Endothelial cell of umbilical vein (primary cell): Measurements from ENCODE around the gene RFC2. TPM values are rescaled to one million over a fixed set of nuclear protein-coding genes. Genes with fewer than 3 reads are reported as not detected.
A peak's percentile ranks its signal among the peaks of the same experiment; 100 is the strongest.

Experiments
- BruUV-seq: library from RNA; stranded (reverse); fragments of 400-500 nt; replicated peaks from 2 replicates; lab custom pipeline; 2021; lab: Mats Ljungman, UMichigan
- CTCF ChIA-PET: fragments of 300-600, 350-600 bp; sonication (Branson Sonifier 250); formaldehyde crosslinking; loops from one replicate; lab custom pipeline; 2021; ENCODE audit warnings: antibody characterized with exemption, inconsistent platforms; lab: Charles Lee
- POLR2A ChIA-PET: fragments of 300-600, 350-600 bp; sonication (Branson Sonifier 250); formaldehyde crosslinking; loops from one replicate; lab custom pipeline; 2021; ENCODE audit warnings: antibody characterized with exemption, inconsistent platforms; lab: Charles Lee
- DNase-seq: peaks from one replicate; pipeline ENCODE4 v3.0.0-alpha.2; 2011; ENCODE audit warnings: low read depth, low spot score
- FAIRE-seq: peaks from 2 replicates; lab custom pipeline; 2011; peaks lifted over from hg19 to GRCh38; lab: Jason Lieb, UNC
- H2AFZ ChIP-seq: 2 replicates; pipeline ENCODE4 v1.6.0; 2012; ENCODE audit warnings: low read depth, low read length, control low read depth, inconsistent platforms
- H3K27ac ChIP-seq: 2 replicates; pipeline ENCODE4 v1.5.1; 2011; ENCODE audit warnings: low read depth, mild to moderate bottlenecking, control low read depth, low read length, moderate library complexity; ENCODE audit not compliant: insufficient read depth
- H3K27me3 ChIP-seq, 2 experiments: 2 replicates each; pipeline versions ENCODE4 v1.6.0 to v1.6.1; 2011; ENCODE audit warnings: low read length in 2 of 2, mixed read lengths in 1 of 2; ENCODE audit not compliant: control insufficient read depth in 2 of 2, insufficient read depth in 2 of 2
- H3K36me3 ChIP-seq, 2 experiments: 2 replicates in 1 of 2; 3 replicates in 1 of 2; pipeline ENCODE4 v1.5.1; 2011; ENCODE audit warnings: low read length in 2 of 2, mild to moderate bottlenecking in 1 of 2, moderate library complexity in 1 of 2; ENCODE audit not compliant: control insufficient read depth in 2 of 2, insufficient read depth in 2 of 2; ENCODE audit errors: extremely low read depth in 1 of 2
- H3K4me1 ChIP-seq: 3 replicates; pipeline ENCODE4 v1.5.1; 2011; ENCODE audit warnings: mild to moderate bottlenecking, low read length; ENCODE audit not compliant: control insufficient read depth, insufficient read depth; ENCODE audit errors: extremely low read depth
- H3K4me2 ChIP-seq: 2 replicates; pipeline ENCODE4 v1.6.1; 2011; ENCODE audit warnings: low read length, control low read depth, mixed read lengths; ENCODE audit not compliant: insufficient read depth
- H3K4me3 ChIP-seq, 3 experiments: fragments of 200-600 bp in 1 of 3; sonication (generic), shearing (Covaris generic) in 1 of 3; replicated peaks in 1 of 3; 2 replicates each; pipeline ENCODE4 v1.5.1; 2011 to 2016; ENCODE audit warnings: control low read depth in 3 of 3, low read length in 3 of 3, mild to moderate bottlenecking in 2 of 3, inconsistent platforms in 1 of 3, low read depth in 1 of 3, moderate library complexity in 1 of 3; ENCODE audit not compliant: insufficient read depth in 1 of 3
- H3K79me2 ChIP-seq: 2 replicates; pipeline ENCODE4 v1.6.0; 2012; ENCODE audit warnings: low read length, inconsistent platforms; ENCODE audit not compliant: control insufficient read depth, insufficient read depth
- H3K9ac ChIP-seq: replicated peaks from 2 replicates; pipeline ENCODE3; 2011; ENCODE audit warnings: low read length, control low read depth; ENCODE audit not compliant: insufficient read depth; ENCODE audit errors: extremely low read depth
- H3K9me1 ChIP-seq: replicated peaks from 3 replicates; pipeline ENCODE4 v1.6.0; 2011; ENCODE audit warnings: mild to moderate bottlenecking, low read length; ENCODE audit not compliant: control insufficient read depth, insufficient read depth; ENCODE audit errors: extremely low read depth
- H3K9me3 ChIP-seq: replicated peaks from 2 replicates; pipeline ENCODE4 v1.5.1; 2012; ENCODE audit warnings: low read length, inconsistent platforms; ENCODE audit not compliant: control insufficient read depth, insufficient read depth
- H4K20me1 ChIP-seq: replicated peaks from 2 replicates; pipeline ENCODE3; 2011; ENCODE audit warnings: mild to moderate bottlenecking, low read length; ENCODE audit not compliant: control insufficient read depth, insufficient read depth; ENCODE audit errors: extremely low read depth
- CTCF ChIP-seq, 2 donors: IDR thresholded peaks; 1 replicate in 1 of 2; 2 replicates in 1 of 2; pipeline ENCODE4 v1.5.1; 2011; ENCODE audit warnings: low read length in 2 of 2, mild to moderate bottlenecking in 2 of 2, moderate library complexity in 2 of 2, control low read depth in 1 of 2, inconsistent platforms in 1 of 2, low read depth in 1 of 2; ENCODE audit not compliant: insufficient read depth in 1 of 2; ENCODE audit errors: extremely low read depth in 1 of 2
- POLR2A ChIP-seq: IDR thresholded peaks from 2 replicates; pipeline ENCODE4 v1.6.1; 2012; ENCODE audit warnings: low read depth, mild to moderate bottlenecking, control low read depth, low read length
- dilution Hi-C: fragments of 300-500 bp; cut with MboI; formaldehyde crosslinking; loops from one replicate; pipeline ENCODE4 v1.15.0; 2019; ENCODE audit warnings: low sequenced_read_pairs; ENCODE audit not compliant: extremely low pct_ligation_motif_present
- intact Hi-C: fragments of 100-400 bp; cut with micrococcal nuclease; formaldehyde crosslinking; loops from one replicate; pipeline ENCODE4 v1.10.0; 2022
- polyA plus RNA-seq, 4 experiments: library from polyadenylated mRNA; depleted of rRNA in 3 of 4; stranded (reverse) in 3 of 4; unstranded in 1 of 4; fragments of >200 nt; gene quantifications; 2 replicates each; pipeline versions ENCODE4 v1.2.1 to v1.2.3, GENCODE V29; 2011 to 2012; ENCODE audit warnings: missing spikeins in 1 of 4
- total RNA-seq: library from RNA; stranded (reverse); gene quantifications from 2 replicates; pipeline ENCODE4 v1.2.3, GENCODE V29; 2021

The RFC2 gene
- total and polyA plus RNA-seq, 2 donors (not counting 3 experiments of a cell fraction or from before 2014, with no cell fraction given): 24.4 to 44.3 TPM

- TF ChIP-seq POLR2A (no peak), CTCF (IDR thresholded peaks at IDR 0.05; ENCODE audit: extremely low read depth in 1 of 2, insufficient read depth in 1 of 2, low read depth in 1 of 2, low read length in 2 of 2) (peak; percentile 47 to 51)
- dilution Hi-C loops: no loop called here
- H3K4me3 ChIP-seq: no peak overlapping the region
- no peaks in the 10 kb centered on the region for H3K9me3 ChIP-seq
- no peaks in the 10 kb centered on the region for H3K36me3 ChIP-seq
- no peaks in the 10 kb centered on the region for H3K4me1 ChIP-seq
- POLR2A ChIA-PET: no interaction called here
- CTCF ChIA-PET: interaction anchor here (0.6 to 10.3 kb wide), 17 partner anchors 9 to 337 kb away, joined by 3 to 405 read pairs (median 4); partner anchors contain the start of gene CLIP2
- intact Hi-C loops: loop anchor here (1.0 to 10.0 kb wide), 3 partner anchors 72 to 336 kb away; no protein-coding TSS in a partner anchor
- FAIRE-seq: no peak
- no TSS peak for BruUV-seq
- H3K9me1 ChIP-seq: no peaks in the 10 kb centered on the region
- H4K20me1 ChIP-seq: no peaks in the 10 kb centered on the region
- H3K9ac ChIP-seq: no peak overlapping the region
- no peak overlapping the region for H3K27ac ChIP-seq
- H3K4me2 ChIP-seq: no peak overlapping the region
- peak; percentile 40 for DNase-seq
- H3K79me2 ChIP-seq: no peaks in the 10 kb centered on the region
- H2AFZ ChIP-seq: no peak overlapping the region
- no peaks in the 10 kb centered on the region for H3K27me3 ChIP-seq
These were observed 51.2 kb downstream of the RFC2 start for GRCh38 chr7:74202841-74203556.
